ENCODE measurements around the gene TMEM31.

Gene TMEM31

GRCh38 chrX:103678199-103678993 is 32.3 kb upstream of the TMEM31 start (continued):
- no peak for TF ChIP-seq ZBTB49 (tag by site-specific recombination; IDR thresholded peaks at IDR 0.05; ENCODE audit: low read depth)
- TF ChIP-seq ZBTB21 (tag by site-specific recombination; IDR thresholded peaks at IDR 0.05) = no peak
- TF ChIP-seq ZSCAN4 (tag by site-specific recombination; IDR thresholded peaks at IDR 0.05) = no peak
- no peak for TF ChIP-seq ZNF530 (tag by site-specific recombination; IDR thresholded peaks at IDR 0.05; ENCODE audit: low read depth)
- TF ChIP-seq ZNF548 (tag by site-specific recombination; IDR thresholded peaks at IDR 0.05) = no peak
- TF ChIP-seq ZBTB10 (tag by site-specific recombination; IDR thresholded peaks at IDR 0.05) = no peak
- no peak for TF ChIP-seq ZNF513 (tag by site-specific recombination; IDR thresholded peaks at IDR 0.05)
- TF ChIP-seq ZBTB26 (tag by site-specific recombination; optimal IDR thresholded peaks at IDR 0.05) = no peak
- TF ChIP-seq YY1 (tag by site-specific recombination; IDR thresholded peaks at IDR 0.05) = no peak
- no peak for TF ChIP-seq ZNF18 (tag by site-specific recombination; IDR thresholded peaks at IDR 0.05)
- no peak for TF ChIP-seq ZNF214 (tag by site-specific recombination; IDR thresholded peaks at IDR 0.05; ENCODE audit: borderline replicate concordance)
- no peak for TF ChIP-seq HIC1 (tag by site-specific recombination; IDR thresholded peaks at IDR 0.05)
- TF ChIP-seq ZNF585B (tag by site-specific recombination; IDR thresholded peaks at IDR 0.05) = no peak
- no peak for TF ChIP-seq ZSCAN23 (tag by site-specific recombination; IDR thresholded peaks at IDR 0.05)

All from HEK293 (cell line).